Activated gamma-delta T cell (primary cell): Measurements from ENCODE around the gene GLB1L.

Experiments used
- DNase-seq: peaks from one replicate; lab custom pipeline; 2025; lab: John Stamatoyannopoulos, UW

The GLB1L gene

DNA sequence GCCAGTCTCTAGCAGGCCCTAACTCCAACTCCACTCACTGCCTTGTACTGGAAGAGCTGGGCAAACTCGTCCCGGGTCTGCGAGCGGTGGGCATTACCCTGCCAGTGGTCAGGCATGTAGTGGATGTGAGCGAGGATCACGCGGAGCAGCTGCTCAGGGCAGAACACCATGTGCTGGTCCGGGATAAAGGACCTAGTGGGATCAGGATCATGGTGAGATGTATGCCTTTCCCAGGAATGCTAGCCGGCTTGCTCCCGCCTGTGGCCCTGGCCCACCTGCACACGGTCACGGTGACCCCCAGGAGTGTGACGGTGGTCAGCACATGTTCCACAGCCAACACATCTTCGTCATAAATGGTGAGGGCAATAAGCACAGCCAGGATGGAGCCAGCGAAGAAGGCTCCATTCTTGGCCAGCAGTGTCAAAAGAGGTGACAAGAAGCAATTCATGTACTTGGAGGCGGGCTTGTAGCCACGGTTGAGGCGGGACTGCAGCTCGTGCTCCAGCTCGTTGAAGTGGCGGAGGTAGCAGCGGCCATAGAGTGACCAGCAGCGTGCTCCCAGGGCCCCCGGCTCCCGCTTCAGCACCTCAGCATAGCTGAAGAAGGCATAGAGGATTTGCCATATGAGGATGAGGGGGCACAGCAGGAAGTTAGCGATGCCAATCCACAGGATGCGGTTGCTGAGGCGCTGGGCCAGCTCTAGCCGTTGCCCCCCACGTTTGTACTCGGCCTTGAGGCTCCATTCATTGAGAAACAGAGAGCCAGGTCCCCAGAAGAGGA is 21.2 kb downstream of the GLB1L start:
- DNase-seq, result no peak

GRCh38 chr2:219221957-219222518 is 23.2 kb downstream of the GLB1L start:
- no peak for DNase-seq

DNA sequence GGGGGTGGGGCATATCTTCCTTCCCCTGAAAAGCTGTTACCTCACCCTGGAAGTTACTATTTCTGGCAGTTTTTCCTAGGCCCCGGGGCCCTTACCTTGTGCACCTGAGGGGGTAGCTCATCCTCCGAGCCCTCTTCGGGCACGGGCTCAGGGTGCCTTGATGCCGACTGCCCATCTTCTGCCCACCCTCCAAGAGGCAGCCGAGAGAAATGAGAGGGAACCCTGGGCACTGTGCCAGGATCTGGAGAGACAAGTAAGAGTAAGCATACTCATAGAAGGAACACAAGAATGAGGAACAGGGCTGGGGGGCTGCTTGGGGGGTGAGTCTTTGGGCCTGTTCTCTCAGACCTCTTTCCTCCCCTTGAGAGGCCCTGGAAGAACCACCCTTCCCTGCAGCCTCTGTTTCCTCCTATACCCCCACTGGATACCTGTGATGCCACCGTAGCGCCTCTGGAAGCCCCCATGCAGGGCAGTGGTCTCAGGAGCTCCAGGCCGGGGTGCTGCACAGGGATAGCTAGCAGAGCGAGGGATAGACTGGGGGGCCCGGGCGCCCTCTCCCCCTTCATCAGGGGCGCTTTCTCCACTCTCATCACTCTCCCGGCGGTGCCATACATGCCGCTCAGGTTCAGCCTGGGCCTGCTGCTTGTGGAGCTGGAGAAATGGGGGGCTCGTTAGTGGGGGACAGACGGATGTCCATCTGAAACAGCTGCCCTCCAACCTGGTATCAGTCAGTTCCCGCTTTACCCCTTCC is 24.4 kb downstream of the GLB1L start:
- no peak for DNase-seq

DNA sequence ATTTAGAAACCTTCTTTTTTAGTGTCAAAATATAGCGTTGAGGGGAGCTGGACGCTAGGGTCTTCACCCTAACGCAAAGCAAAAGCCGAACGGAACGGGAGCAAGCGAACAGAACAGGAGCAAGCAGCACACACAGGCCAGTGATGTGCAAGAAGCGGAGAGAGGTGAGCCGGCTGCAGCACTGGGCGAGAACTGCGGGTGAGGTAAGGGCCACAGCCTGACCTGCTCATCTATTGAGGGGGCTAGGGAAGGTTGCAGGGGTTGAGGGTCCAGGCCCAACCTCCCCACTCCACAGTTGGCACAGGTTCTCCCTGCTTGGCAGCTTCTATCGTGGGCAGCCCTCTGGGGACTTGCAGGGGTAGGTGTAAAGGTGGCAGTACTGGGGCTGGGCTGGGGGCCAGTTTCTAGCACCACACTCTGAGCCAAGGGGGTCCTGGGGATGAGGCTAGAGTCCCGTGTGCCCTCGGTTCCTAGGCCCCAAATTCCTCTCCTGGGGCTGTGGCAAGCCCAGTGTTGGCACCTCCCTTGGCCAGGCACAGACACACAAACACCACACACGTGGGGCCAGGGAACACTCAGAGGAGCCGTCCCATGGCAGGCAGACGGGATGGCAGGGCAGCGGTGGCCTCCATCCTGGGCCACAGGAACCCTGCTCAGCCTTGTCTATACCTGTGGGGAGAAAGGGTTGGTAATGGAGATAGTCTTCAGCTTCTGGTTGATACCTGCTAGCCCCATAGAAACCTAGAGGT is 25.3 kb downstream of the GLB1L start:
- DNase-seq, result no peak

DNA sequence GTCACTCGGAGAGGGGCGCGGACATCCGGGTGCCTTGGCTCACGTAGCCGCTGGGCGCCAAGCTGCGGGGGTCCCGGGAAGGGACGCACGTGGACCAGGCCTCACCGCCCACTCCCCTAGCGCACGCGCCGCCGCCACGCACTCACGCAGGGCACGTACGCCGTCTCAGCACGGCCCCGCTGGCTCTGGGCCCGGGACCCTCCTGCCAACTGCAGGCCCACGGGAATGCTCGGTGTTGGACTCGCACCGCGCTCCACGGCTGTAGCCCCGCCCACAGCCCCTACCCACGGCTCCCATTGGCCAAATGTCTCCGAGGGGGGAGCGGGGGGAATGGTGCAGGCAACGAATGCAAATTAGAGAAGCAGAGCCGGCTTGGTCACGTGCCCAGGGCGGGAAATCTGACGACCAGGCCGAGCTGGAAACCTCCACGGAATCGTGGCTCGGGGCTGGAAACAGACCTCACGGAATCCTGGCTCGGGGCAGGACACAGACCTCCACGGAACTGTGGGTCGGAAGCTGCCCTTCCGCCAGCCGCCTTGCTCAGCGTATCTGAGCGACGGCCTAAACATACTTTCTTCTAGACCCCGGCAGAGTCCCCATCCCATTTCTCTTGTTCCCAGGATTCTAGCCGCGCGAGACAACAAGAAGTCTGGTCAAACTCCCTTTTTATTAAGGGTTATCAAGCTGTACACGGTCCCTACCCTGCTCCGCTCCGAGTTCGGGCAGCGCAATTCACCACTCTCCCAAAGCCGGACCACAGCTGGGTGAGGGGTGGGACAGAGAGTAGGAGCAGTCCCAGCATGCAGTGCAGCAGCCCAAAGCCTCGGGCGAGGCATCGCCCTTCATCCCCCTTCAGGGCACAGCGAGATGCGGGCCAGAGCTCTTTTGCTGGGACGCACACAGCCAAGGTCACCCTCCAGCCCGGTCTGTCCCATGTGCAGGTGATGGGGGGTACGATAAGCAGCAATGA is 26.2 kb downstream of the GLB1L start, which contains the start of gene ABCB6:
Gene ABCB6 (minus strand): TSS at position 227 of the 970 bp plus-strand sequence. CDS start 285 bp downstream, outside the sequence.
- DNase-seq, result peak; percentile 62

GRCh38 chr2:219218217-219218731 is 27.0 kb downstream of the GLB1L start:
- no peak for DNase-seq

GRCh38 chr2:219216535-219216915 is 28.7 kb downstream of the GLB1L start:
- no peak for DNase-seq

GRCh38 chr2:219215871-219216534 is 29.2 kb downstream of the GLB1L start:
- no peak for DNase-seq

- no peak for DNase-seq
Observed at GRCh38 chr2:219214786-219215185, 30.5 kb downstream of the GLB1L start.

GRCh38 chr2:219214141-219214540 is 31.1 kb downstream of the GLB1L start:
- no peak for DNase-seq

DNA sequence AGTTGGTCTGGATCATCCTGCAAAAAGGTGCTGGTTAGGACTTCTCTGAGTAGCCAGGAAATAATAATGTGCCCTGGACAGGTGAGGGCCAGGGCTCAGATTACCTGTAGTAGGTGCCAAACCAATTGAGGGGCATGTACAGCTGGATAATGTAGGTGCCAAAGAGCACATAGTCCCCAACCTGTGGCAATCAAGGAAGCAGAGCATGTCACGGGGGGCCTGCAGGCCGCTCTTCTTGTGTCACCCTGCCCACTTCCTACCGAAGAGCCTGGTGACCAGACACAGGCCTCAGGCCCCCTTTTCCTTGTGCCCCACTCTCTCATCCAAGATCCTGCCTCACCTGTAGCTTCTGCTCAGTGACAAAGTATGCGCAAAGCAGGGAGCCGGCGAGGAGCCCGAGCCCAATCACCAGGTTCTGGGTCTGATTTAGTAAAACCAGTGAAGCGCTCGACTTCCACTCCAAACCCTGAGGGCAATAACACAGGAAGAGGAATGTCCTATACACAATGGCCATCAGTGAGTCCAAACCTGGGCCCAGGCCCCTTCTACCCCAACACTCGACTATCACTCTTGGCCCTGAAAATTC is 31.7 kb downstream of the GLB1L start:
- no peak for DNase-seq

GRCh38 chr2:219213026-219213415 is 32.2 kb downstream of the GLB1L start:
- DNase-seq, result no peak

- no peak for DNase-seq
Observed at GRCh38 chr2:219210886-219211362, 34.3 kb downstream of the GLB1L start.

DNA sequence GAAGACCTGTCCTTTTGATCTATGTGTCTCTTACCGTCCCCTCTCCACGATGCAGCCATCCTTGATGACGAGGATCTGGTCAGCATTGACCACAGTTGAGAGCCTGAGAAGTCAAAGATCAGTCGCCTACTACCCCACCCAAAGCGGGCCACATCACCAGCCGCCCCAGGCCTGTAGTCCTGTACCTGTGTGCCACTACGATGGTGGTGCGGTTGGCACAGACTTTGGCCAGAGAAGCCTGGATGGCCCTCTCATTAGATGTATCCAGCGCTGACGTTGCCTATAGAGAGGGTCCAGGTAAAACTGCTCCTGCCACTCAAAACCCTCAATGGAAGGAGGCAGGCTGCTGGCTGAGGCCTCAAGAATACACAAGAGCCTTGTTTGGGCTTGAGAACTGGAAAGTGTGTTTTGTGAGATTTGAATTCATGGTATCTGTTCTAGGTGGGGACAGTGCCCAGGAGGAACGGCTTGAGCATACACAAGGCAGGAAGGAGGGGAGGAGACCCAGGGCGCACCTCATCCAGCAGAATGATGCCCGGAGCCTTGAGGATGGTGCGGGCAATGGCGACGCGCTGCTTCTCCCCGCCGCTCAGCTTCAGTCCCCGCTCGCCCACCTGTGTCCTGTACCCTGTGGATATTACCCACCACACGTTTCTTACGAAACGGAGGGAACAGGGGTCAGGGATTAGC is 34.9 kb downstream of the GLB1L start:
- no peak for DNase-seq

- DNase-seq, result no peak
Observed at GRCh38 chr2:219209236-219210195, 35.7 kb downstream of the GLB1L start.

DNA sequence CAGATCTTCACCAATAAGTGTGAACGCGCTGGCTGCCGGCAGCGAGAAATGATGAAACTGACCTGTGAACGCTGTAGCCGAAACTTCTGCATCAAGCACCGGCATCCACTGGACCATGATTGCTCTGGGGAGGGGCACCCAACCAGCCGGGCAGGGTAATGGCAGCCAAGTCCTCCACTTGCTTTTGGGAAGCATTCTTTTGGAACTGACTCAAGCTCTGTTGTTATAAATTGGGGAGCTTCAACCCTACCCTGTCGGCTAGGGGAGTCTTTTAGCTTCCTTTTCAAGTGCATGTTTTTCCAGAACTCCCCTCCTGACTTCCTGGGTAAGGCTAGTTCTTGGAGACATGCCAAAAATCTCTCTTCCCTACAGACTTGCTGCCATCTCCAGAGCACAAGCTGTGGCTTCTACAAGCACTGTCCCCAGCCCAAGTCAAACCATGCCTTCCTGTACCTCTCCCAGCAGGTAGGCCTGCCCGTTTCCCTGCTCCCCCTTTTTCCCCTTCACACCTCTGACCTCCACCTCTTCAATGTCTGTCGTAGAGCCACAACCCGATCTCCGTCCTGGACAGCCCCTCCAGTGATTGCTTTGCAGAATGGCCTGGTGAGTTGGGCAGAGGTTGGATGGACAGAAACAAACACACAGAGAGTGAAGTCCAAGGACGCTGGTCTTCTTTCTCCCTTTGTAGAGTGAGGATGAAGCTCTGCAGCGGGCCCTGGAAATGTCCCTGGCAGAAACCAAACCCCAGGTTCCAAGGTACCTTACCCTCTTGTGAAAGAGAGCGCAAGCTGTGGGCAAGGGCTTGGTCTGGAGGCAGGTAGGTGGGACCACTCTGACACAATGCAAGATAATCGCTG is 37.1 kb downstream of the GLB1L start:
- no peak for DNase-seq
